CD4-positive, alpha-beta T cell treated with Interleukin-4 for 1 hour (primary cell): ENCODE measurements around the gene GABBR1.

Experiments
- DNase-seq, 2 donors: peaks; one replicate each; pipeline ENCODE4 v3.0.0-alpha.2; 2020 to 2022

GABBR1 gene

GRCh38 chr6:29524444-29525310, 108.3 kb downstream of the GABBR1 start:
- no peak for DNase-seq

- DNase-seq, result no peak
Observed at GRCh38 chr6:29524044-29524443, 108.9 kb downstream of the GABBR1 start.

- DNase-seq, result no peak
Observed at GRCh38 chr6:29522227-29522626, 110.8 kb downstream of the GABBR1 start.

- no peak for DNase-seq
Observed at GRCh38 chr6:29521006-29521680, 111.8 kb downstream of the GABBR1 start.

- no peak for DNase-seq
Observed at GRCh38 chr6:29520232-29520631, 112.8 kb downstream of the GABBR1 start.

GRCh38 chr6:29519291-29520010, 113.5 kb downstream of the GABBR1 start:
- DNase-seq, result no peak

- no peak for DNase-seq
Observed at GRCh38 chr6:29517728-29518440, 115.1 kb downstream of the GABBR1 start.

- no peak for DNase-seq
Observed at GRCh38 chr6:29517245-29517644, 115.7 kb downstream of the GABBR1 start.

- DNase-seq, result peak in 1 of 2 donors; percentile 46
Observed at GRCh38 chr6:29516108-29516507, 116.9 kb downstream of the GABBR1 start.

GRCh38 chr6:29510746-29511300, 122.2 kb downstream of the GABBR1 start:
- no peak for DNase-seq

- DNase-seq, result no peak
Observed at GRCh38 chr6:29510202-29510601, 122.8 kb downstream of the GABBR1 start.
